SK-N-SH (cell line): ENCODE data around the gene CACNA1A.

Experiments
- EZH2phosphoT487 ChIP-seq: fragments of 200-600 bp; sonication (generic); IDR thresholded peaks from 2 replicates; pipeline ENCODE4 v1.6.1; 2017; ENCODE audit warnings: low read depth, mixed run types, mild to moderate bottlenecking, antibody characterized with exemption, moderate library complexity, borderline replicate concordance
- MXI1 ChIP-seq: IDR thresholded peaks from 2 replicates; pipeline ENCODE4 v1.6.1; 2012; ENCODE audit warnings: mild to moderate bottlenecking, low read depth, low read length, improper control_type of control experiment
- TF ChIP-seq, protein P1 (sequence below): fragments of 200-600 bp; sonication (generic); IDR thresholded peaks from 2 replicates; pipeline ENCODE4 v1.6.1; 2017; ENCODE audit warnings: antibody characterized with exemption, mild to moderate bottlenecking, moderate library complexity

DNA sequence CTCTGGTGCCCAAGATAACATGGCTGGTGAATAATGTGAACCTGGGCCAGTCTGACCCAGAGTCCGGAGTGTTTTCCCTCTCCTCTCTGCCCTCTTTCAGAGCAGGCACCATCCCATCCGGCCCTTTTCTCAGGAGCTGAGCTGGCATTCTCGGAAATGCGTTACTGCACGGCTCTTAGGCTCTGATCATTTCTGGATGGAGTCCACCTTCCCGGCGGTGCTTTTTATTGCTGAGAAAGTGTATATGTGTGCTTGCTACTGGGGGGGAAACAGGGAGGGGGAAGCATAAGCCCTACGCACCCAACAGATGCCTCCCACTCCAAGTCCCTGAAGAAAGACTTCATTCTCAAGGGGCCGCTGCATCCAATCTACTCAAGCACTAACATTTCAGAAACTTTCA, 6.6 kb downstream of the CACNA1A start:
- TF ChIP-seq EZH2phosphoT487 (no peak), MXI1 (no peak)
- TF ChIP-seq, protein P1, sequence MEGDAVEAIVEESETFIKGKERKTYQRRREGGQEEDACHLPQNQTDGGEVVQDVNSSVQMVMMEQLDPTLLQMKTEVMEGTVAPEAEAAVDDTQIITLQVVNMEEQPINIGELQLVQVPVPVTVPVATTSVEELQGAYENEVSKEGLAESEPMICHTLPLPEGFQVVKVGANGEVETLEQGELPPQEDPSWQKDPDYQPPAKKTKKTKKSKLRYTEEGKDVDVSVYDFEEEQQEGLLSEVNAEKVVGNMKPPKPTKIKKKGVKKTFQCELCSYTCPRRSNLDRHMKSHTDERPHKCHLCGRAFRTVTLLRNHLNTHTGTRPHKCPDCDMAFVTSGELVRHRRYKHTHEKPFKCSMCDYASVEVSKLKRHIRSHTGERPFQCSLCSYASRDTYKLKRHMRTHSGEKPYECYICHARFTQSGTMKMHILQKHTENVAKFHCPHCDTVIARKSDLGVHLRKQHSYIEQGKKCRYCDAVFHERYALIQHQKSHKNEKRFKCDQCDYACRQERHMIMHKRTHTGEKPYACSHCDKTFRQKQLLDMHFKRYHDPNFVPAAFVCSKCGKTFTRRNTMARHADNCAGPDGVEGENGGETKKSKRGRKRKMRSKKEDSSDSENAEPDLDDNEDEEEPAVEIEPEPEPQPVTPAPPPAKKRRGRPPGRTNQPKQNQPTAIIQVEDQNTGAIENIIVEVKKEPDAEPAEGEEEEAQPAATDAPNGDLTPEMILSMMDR, result no peak
